GM04504 (cell line): ENCODE results near the gene DPEP2NB.
"Not testable (repeated sequence)": the region's sequence is repeated elsewhere in the genome, so short reads cannot be mapped to it uniquely, and the experiment has no call there.

Source experiments
- DNase-seq: peaks from one replicate; pipeline ENCODE4 v3.0.0-alpha.2; 2012; ENCODE audit warnings: low read depth

Gene DPEP2NB

GRCh38 chr16:68015681-68016080 lies at the start of gene DPEP2NB:
TSS of gene DPEP2NB (minus strand) at chr16:68015911. CDS start at chr16:68015770, 141 bp downstream.
- no peak for DNase-seq

- DNase-seq: no peak
Observed at GRCh38 chr16:68064791-68065365, 49.2 kb upstream of the DPEP2NB start.

GRCh38 chr16:68062910-68063393 lies 47.2 kb upstream of the DPEP2NB start:
- no peak for DNase-seq

- no peak for DNase-seq
Observed at GRCh38 chr16:68061396-68061795, 45.7 kb upstream of the DPEP2NB start.

GRCh38 chr16:68059804-68060203 lies 44.1 kb upstream of the DPEP2NB start:
- no peak for DNase-seq

- DNase-seq: no peak
Observed at GRCh38 chr16:68055395-68055794, 39.7 kb upstream of the DPEP2NB start.

GRCh38 chr16:68049449-68049848 lies 33.7 kb upstream of the DPEP2NB start:
- DNase-seq: no peak

GRCh38 chr16:68047987-68048386 lies 32.3 kb upstream of the DPEP2NB start:
- DNase-seq: no peak

GRCh38 chr16:68046106-68046505 lies 30.4 kb upstream of the DPEP2NB start:
- no peak for DNase-seq

GRCh38 chr16:68041783-68042182 lies 26.1 kb upstream of the DPEP2NB start:
- no peak for DNase-seq

GRCh38 chr16:68040506-68041288 lies 25.0 kb upstream of the DPEP2NB start:
- DNase-seq: no peak

- DNase-seq: no peak
Observed at GRCh38 chr16:68037841-68038597, 22.3 kb upstream of the DPEP2NB start.

- DNase-seq: no peak
Observed at GRCh38 chr16:68035227-68035626, 19.5 kb upstream of the DPEP2NB start.

GRCh38 chr16:68033101-68033500 lies 17.4 kb upstream of the DPEP2NB start:
- DNase-seq: no peak

- no peak for DNase-seq
Observed at GRCh38 chr16:68031951-68032350, 16.2 kb upstream of the DPEP2NB start.

GRCh38 chr16:68030108-68030507 lies 14.4 kb upstream of the DPEP2NB start:
- DNase-seq: not testable (repeated sequence)

GRCh38 chr16:68028996-68029395 lies 13.3 kb upstream of the DPEP2NB start:
- DNase-seq: no peak

GRCh38 chr16:68022728-68023537 lies 7.2 kb upstream of the DPEP2NB start, which contains the start of the genes DDX28 and DUS2:
TSS of gene DDX28 (minus strand) at chr16:68023232. CDS start at chr16:68023202, 30 bp downstream.
TSS of gene DUS2 (plus strand) at chr16:68023284. CDS start at chr16:68038024, 14,740 bp downstream.
- DNase-seq: peak; percentile 77

GRCh38 chr16:68022278-68022727 lies 6.6 kb upstream of the DPEP2NB start:
- no peak for DNase-seq

GRCh38 chr16:68021490-68021889 lies 5.8 kb upstream of the DPEP2NB start:
- DNase-seq: no peak

- DNase-seq: no peak
Observed at GRCh38 chr16:68019167-68019680, 3.5 kb upstream of the DPEP2NB start.
